KMS-11 (cell line): ENCODE results near the gene CSNK1G3.
"Not testable (repeated sequence)": the region's sequence is repeated elsewhere in the genome, so short reads cannot be mapped to it uniquely, and the experiment has no call there.

Experiments
- H2AFZ ChIP-seq: fragments of 200-600 bp; sonication (generic); 2 replicates; pipeline ENCODE4 v1.6.1; 2016; ENCODE audit warnings: antibody characterized with exemption, mixed run types, low read depth
- H3K27ac ChIP-seq: fragments of 200-600 bp; sonication (generic); 2 replicates; pipeline ENCODE4 v1.6.1; 2016; ENCODE audit warnings: mild to moderate bottlenecking, mixed run types
- H3K27me3 ChIP-seq: fragments of 200-600 bp; sonication (generic); 2 replicates; pipeline ENCODE4 v1.6.1; 2017; ENCODE audit warnings: mild to moderate bottlenecking, low read depth, mixed run types, moderate library complexity; ENCODE audit not compliant: insufficient read depth
- H3K36me3 ChIP-seq: fragments of 200-600 bp; sonication (generic); 2 replicates; pipeline ENCODE4 v1.6.1; 2017; ENCODE audit warnings: mild to moderate bottlenecking, mixed run types; ENCODE audit not compliant: insufficient read depth
- H3K4me1 ChIP-seq: fragments of 200-600 bp; sonication (generic); 2 replicates; pipeline ENCODE4 v1.6.1; 2016; ENCODE audit warnings: mild to moderate bottlenecking, low read depth, mixed run types; ENCODE audit not compliant: poor library complexity, severe bottlenecking
- H3K4me2 ChIP-seq: fragments of 200-600 bp; sonication (generic); 2 replicates; pipeline ENCODE4 v1.7.0; 2016; ENCODE audit warnings: mild to moderate bottlenecking, mixed run types
- H3K4me3 ChIP-seq: fragments of 200-600 bp; sonication (generic); IDR thresholded peaks from 2 replicates; pipeline ENCODE4 v1.6.1; 2017; ENCODE audit warnings: low read depth, low read length, mixed read lengths; ENCODE audit not compliant: insufficient read depth
- H3K79me2 ChIP-seq: fragments of 200-600 bp; sonication (generic); 2 replicates; pipeline ENCODE4 v1.6.1; 2016; ENCODE audit warnings: low read depth, mixed run types; ENCODE audit not compliant: insufficient read depth
- H3K9ac ChIP-seq: fragments of 200-600 bp; sonication (generic); 2 replicates; pipeline ENCODE4 v1.6.1; 2016; ENCODE audit warnings: mild to moderate bottlenecking, mixed run types
- H4K20me1 ChIP-seq: fragments of 200-600 bp; sonication (generic); 2 replicates; pipeline ENCODE4 v1.6.1; 2016; ENCODE audit warnings: mild to moderate bottlenecking, mixed run types; ENCODE audit not compliant: insufficient read depth
- CTCF ChIP-seq: fragments of 200-600 bp; sonication (generic); conservative IDR thresholded peaks from 2 replicates; pipeline ENCODE4 v1.6.1; 2017; ENCODE audit warnings: low read depth, mild to moderate bottlenecking, antibody characterized with exemption, low read length, moderate library complexity, mixed read lengths

The CSNK1G3 gene

DNA sequence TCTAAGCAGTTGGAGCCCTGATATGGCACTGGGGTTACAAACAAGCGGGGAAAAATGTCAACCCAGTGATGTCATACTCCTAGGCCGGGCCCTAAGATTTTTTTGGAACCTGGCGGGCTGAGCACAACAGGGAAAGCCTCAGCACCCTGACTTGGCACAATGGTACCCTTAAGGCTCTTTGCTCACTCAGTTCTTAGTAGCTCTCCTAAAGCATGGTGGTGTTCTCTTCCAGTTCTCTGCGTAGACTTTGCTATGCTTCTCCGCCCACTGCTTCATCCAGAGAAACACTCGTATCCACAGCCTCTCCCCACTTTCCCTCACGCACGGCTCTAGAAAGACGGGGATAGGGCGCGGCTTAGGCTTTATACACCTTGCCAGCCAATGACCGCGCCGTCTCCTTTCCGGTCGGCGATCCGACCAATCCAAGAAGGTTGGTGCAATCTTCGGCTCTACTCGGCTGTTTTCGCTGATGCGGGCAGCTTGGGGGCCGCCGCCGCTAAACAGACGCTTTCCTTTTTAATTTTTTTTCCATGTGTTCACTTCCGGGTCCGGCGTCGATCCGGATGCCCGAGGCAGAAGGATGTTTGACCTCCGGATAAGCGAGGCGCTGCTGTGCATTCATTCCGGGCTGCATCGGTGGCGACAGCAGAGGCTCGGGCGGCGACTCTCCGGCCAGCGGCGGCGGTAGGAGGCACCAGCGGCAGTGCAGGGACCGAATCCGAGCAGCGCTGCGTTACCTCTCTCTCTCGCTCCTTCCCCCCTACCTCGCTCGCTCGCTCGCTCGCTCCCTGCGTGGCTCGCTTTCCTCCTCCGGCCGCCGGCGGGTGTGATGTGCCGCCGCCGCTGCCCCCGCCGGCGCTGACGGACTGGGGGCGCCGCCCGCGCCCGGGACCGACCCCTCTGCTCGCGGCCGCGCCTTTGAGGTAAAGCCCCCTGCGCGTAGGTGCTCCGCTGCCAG is at the start of gene CSNK1G3:
TSS of gene CSNK1G3 (plus strand) at position 530 of the 958 bp plus-strand sequence. CDS start 33,487 bp downstream, outside the sequence.
- Histone ChIP-seq H3K4me1 (peaks cover 11% of the 10 kb centered on the region), H3K27me3 (no peaks in the 10 kb centered on the region), H4K20me1 (no peaks in the 10 kb centered on the region), H3K27ac (peak within 1 kb of the TSS; percentile 81), H3K4me3 (no peak within 1 kb of the TSS), H2AFZ (peak within 1 kb of the TSS; percentile 77), H3K36me3 (no peaks in the 10 kb centered on the region), H3K4me2 (peak within 1 kb of the TSS; percentile 73), H3K9ac (peak within 1 kb of the TSS; percentile 78), H3K79me2 (peaks cover 39% of the 10 kb centered on the region)
- no peak for TF ChIP-seq CTCF

DNA sequence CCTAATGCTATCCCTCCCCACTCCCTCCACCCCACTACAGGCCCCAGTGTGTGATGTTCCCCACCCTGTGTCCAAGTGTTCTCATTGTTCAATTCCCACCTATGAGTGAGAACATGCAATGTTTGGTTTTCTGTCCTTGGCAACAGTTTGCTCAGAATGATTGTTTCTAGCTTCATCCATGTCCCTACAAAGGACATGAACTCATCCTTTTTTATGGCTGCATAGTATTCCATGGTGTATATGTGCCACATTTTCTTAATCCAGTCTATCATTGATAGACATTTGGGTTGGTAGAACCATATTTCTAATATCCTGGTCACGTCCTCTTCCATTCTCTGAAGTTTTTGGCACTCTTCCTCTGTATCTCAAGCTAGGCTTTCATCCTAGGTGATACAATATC is 45.1 kb upstream of the CSNK1G3 start:
- H2AFZ ChIP-seq, H3K27ac ChIP-seq, H3K4me3 ChIP-seq, H4K20me1 ChIP-seq, H3K4me2 ChIP-seq, H3K27me3 ChIP-seq, H3K79me2 ChIP-seq, H3K36me3 ChIP-seq, H3K4me1 ChIP-seq, H3K9ac ChIP-seq: not testable (repeated sequence)

DNA sequence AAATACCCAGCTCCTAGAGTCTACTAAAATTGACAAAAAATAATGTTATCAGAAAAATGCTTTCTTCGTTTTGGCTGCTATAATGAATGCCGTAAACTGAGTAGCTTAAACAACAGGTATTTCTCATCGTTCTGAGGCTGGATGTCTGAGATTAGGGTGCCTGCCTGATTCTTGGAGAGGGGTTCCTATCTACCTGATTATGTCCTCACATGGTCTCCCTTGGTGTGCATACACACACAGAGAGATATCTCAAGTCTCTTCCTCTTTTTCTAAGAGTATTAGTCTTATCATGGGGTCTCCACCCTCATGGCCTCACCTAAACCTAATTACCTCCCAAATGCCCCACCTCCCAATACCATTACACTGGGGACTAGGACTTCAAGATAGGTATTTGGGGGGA is 40.6 kb upstream of the CSNK1G3 start:
- Histone ChIP-seq H3K9ac (no peak overlapping the region), H3K79me2 (no peaks in the 10 kb centered on the region), H2AFZ (no peak overlapping the region), H3K27me3 (no peaks in the 10 kb centered on the region), H3K4me1 (no peaks in the 10 kb centered on the region), H3K27ac (no peak overlapping the region), H3K4me3 (no peak overlapping the region), H3K4me2 (no peak overlapping the region), H4K20me1 (no peaks in the 10 kb centered on the region; the same call in 1 of the 2 replicates), H3K36me3 (no peaks in the 10 kb centered on the region)
- TF ChIP-seq CTCF, result no peak

GRCh38 chr5:123472150-123472924 is 39.6 kb upstream of the CSNK1G3 start:
- H2AFZ ChIP-seq, result no peak overlapping the region
- H3K79me2 ChIP-seq, result no peaks in the 10 kb centered on the region
- H3K4me3 ChIP-seq, result no peak overlapping the region
- TF ChIP-seq CTCF, result no peak
- H3K36me3 ChIP-seq, result no peaks in the 10 kb centered on the region
- H3K27me3 ChIP-seq, result no peaks in the 10 kb centered on the region
- H3K4me1 ChIP-seq, result no peaks in the 10 kb centered on the region
- no peaks in the 10 kb centered on the region; the same call in 1 of the 2 replicates for H4K20me1 ChIP-seq
- no peak overlapping the region for H3K4me2 ChIP-seq
- H3K9ac ChIP-seq, result no peak overlapping the region
- no peak overlapping the region for H3K27ac ChIP-seq
